NCI-H82 (cell line): ENCODE results near the gene PRSS36.

Experiments used
- DNase-seq: peaks from one replicate; lab custom pipeline; 2025; lab: John Stamatoyannopoulos, UW

PRSS36 gene

DNA sequence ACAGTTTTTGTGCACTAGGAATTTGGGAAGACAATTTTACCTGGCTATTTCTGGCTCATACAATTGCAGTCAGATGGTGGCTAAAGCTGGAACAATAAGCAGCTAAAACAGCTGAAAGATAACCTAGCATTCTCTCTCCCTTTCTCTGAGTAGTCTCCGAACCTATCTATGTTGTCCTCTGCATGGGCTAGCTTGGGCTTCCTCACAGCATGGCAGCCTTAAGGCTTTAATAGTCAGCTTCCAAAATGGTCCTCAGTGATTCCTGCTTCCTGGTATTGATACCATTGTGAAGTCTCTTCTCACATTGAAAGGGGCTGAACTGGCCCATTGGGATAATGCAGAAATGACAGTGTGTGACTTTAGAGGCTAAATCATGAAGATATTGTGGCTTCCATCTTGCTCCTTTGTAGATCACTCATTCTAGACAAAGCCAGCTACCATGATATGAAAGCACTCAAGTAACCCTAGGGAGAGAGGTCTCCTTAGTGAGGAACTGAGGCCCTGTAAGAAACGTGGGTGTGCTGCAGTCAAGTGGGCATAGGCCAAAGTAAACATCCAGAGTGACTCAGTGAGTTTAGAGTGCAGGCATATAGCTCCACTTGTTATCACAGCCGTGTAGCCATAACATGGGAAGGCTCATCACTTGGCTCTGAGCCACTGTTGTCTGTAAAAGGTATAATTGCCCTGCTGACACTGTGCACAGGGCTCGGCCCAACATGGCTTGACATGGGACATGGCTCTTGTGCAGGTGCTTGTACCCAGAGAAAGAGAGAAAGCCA lies 49.8 kb downstream of the PRSS36 start:
- no peak for DNase-seq

DNA sequence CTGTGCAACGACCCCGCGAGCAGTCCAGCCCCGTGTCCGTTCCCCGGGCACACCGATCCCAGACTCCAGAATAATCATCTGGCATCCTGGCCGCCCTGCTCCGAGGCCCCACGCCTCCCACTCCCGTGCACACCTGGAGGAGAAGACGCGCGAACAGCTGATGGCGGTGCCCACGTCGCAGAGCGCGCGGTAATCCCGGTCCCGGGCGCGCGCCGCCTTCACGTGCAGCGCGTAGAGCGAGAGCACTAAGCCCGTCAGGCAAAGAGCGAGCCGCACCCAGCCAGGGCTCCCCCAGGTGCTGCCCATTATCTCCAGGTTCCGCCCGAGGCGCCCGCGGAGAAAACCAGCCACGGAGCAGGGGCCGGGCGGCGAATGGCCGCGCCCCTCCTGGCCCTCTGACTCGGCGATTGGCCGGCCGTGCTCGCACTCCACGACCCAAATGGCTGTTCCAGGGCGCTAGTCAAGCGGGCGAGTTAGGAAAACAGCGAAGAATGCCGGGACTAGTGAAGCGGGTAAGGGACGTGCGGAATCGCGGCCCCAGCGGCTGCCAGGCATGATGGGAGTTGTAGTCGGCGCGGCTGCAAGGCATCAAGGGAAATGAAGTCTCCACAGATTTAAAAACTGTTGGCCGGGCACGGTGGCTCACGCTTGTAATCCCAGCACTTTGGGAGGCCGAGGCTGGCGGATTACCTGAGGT lies 55.3 kb downstream of the PRSS36 start, which contains the start of gene VKORC1:
TSS of gene VKORC1 (minus strand) at position 374 of the 697 bp plus-strand sequence. CDS start at position 306, 68 bp downstream.
- DNase-seq = peak; percentile 98

DNA sequence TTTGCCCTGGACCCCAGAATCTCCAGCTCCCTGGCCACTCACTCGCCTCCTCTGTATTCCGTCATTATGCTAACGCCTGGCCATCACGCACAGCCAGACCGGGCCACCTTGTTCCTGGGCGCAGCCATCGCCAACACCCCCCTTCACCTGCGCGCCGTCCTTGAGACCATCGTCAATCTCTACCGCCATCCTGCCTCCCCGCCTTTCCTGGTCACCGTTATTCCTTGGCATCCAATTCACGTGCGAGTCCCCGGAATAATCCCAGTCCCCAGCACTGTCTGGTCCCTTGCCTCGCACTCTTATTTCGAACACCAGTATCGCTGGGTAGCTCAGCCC lies 55.8 kb downstream of the PRSS36 start:
- peak; percentile 61 for DNase-seq

DNA sequence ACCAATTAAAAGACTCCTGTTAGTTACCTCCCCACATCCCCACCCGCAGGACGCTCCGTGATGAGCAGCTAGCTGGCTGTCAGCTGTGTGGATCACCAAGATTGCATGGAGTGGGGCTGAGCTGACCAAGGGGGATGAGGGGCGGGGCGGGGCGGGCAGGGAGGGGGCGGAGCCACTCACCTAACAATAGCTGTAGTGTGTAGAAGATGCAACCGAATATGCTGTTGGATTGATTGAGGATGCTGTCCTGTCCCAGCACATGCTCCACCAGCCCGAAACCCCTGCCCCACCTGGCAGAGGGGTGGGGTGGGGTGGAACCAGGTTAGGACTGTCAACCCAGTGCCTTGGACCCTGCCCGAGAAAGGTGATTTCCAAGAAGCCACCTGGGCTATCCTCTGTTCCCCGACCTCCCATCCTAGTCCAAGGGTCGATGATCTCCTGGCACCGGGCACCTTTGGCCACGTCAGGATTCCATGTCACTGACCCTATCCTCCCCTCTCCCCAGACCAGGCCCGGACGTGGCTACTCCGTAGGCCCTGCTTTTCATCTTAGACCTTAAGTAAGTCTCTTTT lies 56.6 kb downstream of the PRSS36 start:
- DNase-seq = peak; percentile 84

DNA sequence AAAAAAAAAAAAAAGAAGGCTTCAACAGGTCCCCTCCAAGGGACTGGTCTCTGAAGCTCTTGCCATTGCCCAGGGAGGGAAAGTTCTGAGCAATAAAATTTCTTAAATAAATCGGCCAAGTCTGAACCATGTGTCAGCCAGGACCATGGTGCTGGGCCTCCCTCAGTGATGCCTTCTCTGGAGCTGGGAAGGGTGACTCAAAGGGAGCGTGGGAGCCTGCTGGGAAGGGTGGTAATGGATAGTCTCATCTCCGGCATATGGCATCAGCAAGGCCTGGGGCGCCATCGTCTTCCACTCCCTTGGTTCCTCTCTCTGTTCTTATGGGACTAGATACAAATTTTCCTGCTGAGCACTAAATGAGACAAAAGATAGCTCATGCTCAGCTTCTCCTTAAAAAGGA lies 57.5 kb downstream of the PRSS36 start:
- DNase-seq = no peak

DNA sequence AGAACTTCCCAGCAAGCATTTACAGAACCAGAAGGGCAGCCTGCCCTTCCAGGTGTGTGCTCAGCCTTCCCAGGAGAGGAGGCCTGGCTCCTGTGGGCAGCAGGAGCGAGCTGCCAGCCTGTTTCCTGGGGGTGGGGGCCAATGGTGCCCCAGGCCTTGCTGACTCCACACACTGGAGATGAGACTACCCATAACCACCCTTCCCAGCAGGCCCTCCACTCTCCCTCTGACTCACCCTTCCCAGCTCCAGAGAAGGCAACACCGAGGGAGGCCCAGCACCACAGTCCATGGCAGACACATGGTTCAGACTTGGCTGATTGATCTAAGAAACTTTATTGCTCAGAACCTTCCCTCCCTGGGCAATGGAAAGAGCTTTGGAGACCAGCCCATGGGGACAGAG lies 59.3 kb downstream of the PRSS36 start:
- no peak for DNase-seq

DNA sequence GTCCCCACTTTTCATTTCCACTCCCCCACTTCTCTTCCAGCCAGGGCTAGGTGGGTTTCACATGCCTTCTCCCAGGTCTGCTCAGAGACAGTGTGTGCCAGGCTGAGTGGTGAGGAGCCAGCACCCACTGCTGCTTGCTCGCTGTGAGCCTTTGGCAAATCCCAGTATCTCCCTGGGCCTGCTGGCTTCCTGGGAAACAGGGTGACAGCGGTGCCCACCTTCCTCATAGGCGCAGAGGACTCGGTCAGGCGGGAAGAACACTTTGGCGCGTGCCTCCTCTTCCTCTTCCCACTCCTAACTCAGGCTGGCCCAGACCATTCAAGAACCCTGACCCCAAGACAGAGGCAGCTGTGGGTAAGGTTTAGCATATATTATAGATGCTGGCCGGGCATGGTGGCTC lies 60.7 kb downstream of the PRSS36 start:
- no peak for DNase-seq
